ENCODE results near the gene EFNB2.
A peak's percentile ranks its signal among the peaks of the same experiment; 100 is the strongest.

Gene EFNB2

DNA sequence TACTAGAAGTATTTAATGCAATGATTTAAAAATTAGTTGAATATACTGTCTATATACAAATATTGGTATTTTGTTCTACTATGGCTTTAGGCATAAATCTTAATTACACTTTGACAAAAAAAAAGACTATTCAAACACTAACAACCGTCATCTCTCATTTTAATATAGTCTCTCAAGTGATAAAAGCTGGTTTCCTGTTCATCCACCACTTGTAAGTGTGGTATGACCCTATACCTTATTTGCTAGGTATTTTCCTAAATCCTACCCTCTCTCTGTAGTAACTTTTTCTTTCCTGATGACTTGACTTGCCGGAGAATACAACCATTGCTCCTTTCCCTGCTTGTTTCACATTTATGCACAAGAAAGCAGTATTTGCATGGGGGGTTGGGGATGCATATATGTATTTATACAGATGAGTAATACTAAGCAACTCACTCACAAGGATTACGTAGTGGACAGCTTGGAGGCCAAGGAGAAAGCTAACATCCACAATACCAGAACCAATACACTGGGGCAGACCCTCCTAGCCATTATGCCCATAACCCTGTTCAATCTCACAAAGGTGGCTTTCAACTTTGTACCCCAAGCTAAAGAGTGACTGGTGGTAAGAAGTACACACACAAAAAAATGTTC is 12.7 kb upstream of the EFNB2 start:
- no peak for DNase-seq

DNA sequence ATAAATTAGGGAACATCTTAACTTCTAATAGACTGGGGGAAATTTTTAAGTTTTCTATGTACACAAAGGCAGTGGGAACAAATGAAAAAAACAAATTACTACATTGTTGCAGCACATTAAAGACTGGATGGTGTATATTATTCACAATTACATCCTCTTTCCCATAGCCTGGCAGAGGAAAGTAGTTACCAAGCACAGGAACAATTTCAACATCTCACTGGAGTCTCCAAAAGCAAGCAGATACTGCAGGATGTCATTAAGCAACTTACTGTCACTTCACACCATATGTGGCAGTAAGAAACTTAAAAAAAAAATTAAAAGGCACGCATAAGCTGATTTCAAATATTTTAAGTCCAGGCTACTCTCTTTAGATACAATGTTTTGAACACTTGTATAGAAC is 6.4 kb upstream of the EFNB2 start:
- DNase-seq: no peak

DNA sequence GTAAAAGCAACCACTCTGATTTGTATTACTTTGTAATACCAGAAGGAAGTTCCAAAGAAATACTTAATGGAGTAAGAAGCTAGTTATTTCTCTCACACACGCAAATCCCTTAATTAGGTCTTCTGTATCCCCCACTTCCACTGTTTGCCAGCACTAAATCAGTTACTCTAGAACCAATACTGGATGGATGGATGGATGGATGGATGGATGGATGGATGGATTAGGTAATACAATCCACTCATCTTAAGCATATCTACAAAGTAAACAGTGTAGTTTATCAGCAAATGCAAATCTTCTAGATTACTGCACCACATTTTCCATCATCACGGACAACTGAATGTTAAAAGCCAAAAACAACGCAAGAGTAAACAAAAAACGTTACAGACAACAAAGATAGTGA is 5.2 kb upstream of the EFNB2 start:
- DNase-seq: no peak

DNA sequence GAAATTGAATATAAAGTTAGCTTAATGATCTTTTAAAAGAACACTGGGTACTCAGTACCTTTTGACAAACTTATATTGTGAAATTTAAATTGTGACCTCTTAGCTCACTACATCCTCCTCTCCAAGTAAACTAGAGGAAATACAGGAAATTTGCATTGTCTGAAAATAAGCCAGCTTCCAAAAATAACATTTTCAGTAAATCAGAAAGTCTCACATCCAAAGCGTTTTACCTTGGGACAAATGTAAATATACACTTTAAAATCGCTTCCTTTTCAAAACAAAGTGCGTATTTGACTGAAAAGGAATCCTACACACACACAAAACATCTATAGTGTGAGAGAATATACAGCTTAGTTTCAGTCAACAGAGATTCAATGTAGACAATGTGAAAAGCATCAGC is 2.1 kb upstream of the EFNB2 start:
- no peak for DNase-seq

DNA sequence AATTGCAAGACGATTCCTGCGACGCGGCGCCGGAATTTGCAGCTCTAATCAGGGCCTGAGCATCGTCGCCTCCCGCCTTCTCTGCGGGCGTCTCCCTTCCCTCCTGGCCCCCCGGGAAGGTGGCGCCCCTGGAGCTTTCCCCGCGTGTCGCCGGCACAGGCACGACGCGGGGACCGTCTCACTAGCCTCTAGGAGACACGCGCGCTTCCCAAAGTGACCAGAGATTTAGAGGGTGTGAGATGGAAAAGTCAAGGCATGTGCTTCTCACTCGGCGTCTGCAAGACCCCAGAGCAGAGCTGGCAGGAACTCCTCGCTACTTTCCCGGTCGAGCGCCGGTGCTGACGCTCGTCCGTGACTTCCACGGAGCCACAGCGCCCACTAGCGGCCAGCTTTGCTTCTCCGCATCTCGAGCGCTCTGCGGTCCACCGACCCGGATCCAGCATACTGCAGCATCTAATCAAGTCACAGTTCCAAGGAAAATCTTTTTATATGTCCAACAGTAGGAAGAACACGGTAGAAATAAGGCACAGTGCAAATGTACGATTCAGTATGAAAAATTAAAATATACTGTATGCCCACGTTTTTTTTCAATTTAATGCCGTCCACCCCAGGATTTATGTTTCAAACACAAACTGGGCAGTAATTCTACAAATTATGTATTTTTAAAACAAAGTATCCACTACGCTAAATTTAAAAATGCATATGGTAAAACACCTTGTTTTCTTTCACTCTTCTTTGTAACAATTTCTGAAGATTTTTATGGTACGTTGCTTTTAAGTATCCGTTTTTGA is 977 bp upstream of the EFNB2 start:
- peak in 1 of 2 experiments; percentile 5 for DNase-seq

DNA sequence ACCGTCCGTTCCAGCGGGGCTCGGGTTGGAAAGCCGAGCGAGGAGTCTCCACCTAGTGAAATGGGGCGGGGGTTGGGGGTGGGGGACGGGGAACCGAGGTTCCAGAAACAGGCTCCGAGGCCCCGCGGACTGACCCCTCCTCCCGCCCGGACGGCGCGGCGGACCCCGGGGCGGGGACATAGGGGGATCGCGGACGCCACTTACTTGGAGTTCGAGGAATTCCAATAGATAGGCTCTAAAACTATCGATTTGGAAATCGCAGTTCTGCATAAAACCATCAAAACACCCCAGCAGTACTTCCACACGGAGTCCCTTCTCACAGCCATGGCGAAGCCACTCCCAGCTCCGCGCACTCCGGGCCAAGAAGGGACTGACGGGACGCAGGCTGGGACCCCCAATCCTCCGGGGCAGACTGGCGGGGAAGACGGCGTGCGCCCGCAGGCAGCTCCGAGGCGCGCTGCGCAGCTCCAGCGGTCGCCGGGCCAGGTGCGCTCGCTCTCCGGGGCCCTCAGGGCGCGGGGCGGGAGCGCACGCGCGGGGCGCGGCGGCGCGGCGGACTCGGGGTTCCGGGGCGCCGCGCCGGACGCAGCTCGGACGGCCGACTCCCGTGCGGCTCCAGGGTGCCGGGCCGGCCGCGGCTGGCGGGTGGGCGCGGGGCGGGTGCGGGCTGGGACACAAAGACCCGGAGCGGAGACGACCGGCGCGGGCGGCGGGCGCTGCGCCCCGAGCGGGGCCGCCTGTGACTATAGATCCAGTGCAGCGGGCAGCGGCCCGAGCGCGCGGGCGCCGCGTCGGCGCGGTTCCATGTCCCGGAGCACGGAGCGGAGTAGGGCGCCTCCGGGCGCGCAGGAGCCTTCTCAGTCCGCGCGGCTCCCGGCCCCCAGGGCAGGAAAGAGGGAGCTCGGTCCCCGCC is 567 bp downstream of the EFNB2 start:
- DNase-seq: no peak

DNA sequence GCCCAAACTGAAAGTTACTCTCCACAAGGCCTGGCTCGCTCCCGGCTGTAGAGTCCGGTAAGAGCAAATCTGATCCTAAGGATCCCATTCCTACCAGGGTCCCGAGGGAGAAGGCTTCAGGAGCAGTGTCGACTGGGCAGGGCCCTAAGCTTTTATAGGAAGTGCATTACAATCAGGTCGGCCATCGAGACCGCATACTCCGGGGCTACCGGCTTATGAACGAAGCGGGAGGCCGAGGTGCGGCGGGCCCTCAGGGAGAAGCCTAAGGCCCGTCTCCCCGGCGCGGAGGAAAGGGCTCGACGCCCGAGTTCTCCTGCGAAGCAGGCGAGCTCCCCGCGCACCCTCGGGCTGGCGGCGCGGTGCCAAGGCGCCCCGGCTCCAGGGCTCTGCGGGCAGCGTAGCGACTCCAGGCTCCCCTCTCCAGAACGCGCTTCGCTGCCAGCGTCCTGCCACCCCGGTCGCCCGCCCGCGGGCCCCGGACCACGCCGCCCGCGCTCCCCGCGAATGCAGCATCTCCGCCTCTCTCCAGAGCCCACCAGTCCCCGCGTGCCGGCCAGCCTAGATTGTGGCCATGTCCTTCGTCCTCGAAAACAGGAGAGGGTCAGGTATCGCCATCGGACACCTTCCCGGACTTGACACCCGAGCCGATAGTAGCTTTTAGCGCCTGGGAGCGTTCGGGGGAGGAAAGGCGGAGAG is 1.4 kb downstream of the EFNB2 start:
- no peak for DNase-seq

DNA sequence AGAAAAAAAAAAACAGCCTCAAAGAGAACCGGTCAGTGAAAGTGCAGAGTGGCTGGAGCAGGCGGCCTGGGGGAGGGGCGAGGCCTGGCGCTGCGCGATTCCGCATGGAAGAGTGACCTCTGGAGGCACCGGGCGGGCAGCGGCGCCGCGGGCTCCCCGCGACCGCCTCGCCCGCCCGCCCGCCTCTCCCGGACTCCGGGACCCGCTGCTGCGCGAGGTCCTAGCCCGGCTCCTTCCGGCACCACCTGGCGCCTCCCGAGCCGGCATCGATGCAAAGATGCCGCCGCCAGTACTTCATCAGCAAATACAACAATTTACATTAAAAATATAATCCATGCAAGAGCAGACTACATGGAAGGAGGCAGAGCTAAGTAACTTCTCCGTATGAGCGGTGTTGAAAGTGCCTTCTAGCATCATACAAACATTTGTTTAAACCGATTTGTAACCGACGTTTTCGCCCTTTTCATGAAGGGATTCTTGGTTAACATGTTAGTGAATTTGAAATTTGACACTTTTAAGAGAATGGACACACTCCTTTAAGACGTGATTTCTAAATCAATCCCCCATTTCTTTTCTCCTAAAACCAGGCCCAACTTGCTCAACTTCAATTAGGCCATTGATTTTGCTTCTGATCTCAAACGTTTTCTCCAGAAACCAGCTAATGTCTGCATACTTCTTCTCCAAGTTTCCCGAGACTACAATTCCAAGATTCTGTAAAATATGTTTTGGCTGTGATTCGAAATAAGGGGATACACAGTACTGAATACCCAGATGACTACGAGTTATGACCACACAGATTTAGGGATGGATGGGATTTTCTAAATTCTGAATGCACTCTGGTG is 2.1 kb downstream of the EFNB2 start:
- no peak for DNase-seq

DNA sequence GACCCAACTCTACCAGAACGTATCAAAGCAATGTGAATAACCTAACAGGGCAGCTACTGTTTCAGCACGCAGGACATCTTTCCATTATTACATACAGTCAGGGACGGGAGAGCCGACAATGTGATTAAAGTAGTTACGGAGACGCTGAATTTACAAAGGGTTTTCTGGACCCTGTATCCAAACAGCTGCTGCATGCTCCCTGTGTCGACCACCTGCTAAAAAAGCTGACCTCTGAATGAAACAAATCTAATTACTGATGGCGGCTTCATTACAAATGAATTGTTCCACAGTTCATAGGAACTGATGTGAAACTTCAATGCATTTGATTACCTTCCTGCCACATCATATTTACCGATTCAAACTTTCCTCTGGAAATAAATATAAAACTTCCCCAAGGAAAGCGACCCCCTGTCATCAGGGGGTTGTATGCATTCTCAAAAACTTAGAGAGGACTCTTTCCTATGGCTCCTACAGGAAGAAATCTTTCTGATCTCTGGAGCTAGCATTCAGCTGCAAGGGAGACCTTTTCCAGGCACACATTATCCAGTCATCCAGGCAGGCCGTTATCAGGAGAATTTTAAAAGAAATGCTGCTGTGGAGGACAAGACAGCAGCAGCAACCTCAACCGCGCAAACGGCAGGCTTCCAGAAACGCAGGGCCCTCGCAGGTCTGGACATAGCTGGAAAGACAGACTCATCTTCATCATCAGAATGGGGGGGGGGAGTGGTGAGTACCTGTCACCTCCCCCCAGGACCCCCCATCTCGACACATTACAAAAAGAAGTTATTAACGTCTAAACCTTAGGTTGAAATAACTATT is 3.1 kb downstream of the EFNB2 start:
- no peak for DNase-seq

DNA sequence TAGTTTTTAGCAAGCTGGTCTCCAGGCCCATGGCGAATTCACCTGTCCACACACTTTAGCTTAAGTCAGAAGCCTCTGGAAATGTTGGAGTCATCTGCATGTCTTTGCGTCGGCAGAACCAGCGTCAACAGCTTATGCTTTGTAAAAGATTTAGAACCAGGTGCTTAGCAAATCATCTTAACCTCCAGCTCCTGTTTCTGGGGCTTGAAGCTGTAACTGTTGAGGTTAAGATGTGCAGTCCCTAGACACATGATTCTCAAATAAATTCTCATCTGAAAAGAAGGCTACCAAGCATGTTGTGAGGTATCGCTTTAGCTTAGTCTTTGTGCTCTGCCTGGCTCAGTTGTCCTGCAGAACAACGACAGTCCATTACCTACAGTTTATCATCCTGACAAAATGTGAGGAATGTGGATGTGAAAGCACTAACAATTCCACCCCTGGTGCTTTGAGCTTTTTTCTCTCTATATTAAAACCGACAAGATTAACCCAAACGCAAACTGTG is 4.4 kb downstream of the EFNB2 start:
- DNase-seq: no peak

DNA sequence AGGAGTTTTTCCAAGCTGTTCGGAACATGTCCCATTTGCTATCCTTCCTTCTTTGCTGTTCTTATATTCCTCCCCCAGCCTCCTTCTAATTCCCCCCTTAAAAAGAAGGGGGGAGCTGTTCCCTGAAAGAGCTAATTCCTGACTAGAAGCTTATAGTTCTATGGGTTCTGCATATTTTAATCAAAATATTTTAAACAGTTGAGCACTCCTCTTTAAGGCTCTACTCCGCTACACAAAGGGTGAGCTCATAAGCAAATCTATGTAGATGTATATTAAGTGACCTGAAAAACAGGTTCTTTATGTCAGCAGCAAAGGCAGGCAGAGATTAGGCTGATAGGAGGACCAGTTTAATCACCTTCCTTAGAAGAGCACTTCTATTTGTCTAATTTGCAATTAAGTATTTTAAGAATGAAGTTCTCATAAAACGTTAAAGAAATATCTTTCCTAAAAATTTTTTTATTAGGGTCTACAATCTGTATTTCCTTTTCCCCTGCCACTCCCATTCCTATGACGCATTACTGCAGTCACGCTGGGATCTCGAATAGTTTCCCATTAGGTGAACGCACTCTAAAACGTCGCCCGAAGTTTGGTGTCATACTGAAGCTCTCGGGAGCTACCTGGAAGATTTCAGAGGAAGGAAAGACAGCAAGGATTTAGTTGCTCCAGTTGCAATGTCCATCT is 5.2 kb downstream of the EFNB2 start:
- no peak for DNase-seq

DNA sequence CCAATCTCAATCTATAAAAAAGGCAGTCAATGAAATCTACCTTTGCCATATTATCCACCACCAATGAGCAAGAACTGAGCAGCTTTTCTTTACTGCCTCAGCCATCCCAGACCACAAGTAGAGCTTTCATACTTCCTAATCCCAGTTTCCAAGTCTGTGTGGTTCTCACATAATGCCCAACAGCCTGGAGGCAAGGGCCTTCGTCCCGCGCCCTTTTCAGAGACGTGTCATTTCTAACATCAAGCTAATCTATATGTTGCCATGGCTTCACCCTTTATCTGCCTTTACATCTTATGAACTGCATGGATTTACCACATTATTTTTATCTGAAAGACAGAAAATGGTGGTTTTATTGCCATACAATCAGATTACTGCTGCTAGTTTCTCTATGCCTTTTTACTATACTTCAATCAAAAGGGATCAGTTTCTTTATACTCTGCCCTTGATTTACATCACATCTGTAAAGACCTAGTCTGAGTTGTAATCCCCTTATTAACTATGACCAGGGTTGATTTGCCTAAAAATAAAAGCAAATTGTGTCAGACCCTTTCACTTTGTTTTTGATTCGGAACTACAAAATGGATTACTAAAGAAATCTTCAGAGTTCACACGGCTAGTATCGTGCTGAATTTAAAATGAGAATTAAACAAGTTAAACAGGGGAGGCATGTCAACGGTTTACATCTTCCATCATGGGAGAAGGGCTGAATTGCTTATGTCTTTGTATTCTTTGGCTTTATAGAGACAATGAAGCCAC is 5.9 kb downstream of the EFNB2 start:
- no peak for DNase-seq

DNA sequence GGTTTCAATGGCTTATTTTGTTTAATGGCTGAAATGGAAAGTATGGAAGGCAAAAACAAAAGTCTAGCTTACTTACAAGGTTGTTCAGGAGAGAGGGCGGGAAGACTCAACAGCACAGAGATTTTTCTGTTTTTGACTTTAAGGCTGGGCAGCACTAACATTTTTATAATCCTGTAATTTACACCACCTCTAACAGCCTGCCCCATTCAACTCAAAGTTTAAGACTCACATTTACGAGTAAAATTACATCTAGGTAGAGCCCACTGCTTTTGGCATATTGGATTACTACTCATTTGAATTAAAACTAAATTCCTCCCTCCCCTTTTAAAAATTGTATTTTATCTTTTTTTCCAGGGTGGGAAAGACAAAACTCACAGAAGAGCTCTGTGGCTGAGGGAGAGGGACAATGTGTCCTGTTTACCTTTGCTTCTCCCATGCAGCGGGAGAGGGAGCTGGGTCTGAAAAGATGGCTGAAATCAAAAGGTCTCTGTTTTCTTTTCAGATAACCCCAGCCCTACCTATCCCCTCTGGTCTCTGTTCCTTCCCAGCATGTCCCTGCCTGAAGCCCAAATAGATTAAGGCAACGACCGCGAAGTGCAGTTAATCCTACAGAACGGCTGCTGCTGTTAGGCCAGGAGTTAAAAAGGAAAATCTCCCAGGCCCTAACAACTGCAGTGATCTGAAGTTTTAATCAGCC is 6.6 kb downstream of the EFNB2 start:
- no peak for DNase-seq

DNA sequence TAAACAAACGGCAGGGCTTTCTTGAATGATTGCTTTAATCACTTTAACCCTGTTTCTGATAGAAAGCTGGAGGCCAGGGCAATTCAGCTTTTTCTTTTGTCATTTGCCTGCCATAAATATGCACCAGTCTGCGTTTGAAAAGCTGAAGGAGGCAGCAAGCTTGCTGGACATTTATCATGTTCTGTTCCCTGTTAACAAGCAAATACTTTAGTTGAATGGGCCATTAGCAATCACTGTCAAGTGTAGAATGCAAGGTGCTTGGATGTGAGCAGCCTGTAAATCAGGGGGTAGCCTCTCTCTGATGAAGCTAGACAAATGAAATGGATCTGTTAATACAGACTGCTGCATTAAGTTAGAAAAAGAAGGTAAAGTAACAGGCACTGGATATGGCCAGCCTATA is 7.6 kb downstream of the EFNB2 start:
- DNase-seq: no peak

DNA sequence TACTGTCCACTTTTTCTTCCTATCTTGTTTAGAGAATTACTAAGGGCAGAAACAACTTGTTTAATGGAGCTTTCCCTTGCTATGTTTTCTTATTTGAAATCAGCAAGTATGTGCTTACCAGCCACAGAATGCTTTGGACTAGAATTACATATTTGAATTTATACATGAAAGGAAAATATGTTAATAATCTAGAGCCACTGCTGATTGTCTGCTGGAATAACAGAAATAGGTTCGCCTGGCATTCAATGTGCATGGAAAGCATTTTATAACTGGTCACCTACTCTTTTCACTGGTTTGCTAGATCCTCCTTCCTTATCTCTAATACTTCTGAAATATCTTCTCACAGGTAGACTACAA is 8.0 kb downstream of the EFNB2 start:
- no peak for DNase-seq

DNA sequence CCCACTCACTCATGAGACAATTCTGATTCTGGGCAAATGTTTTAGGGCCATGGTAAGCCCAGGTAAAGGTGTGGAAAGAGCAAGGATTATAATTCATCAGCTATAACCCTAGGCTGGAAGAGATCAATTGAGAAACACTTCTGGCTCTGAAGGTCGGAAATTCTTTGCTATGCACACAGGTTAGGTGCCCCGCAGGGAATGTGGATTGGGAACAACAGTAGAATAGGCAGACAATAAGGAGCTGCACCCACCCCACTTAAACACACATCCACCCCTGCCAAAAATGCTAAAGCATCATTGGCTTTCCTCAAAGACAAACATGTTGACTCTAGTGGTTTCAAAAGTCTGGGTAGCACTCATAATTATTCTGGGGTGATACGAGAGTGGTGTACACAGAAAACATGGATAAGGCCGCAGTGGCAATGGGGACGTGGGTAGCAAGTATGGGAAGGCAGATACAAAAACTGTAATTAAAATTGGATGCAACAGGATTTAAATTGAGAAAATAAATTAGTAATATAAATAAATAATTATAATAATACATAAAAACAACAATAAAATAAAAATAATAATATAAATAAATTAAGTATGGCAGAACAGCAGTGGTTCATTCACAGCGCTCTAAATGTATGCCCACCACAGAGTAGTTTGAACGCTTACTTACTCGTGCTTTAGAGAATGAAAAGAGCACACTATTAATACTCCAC is 8.6 kb downstream of the EFNB2 start:
- DNase-seq: no peak

DNA sequence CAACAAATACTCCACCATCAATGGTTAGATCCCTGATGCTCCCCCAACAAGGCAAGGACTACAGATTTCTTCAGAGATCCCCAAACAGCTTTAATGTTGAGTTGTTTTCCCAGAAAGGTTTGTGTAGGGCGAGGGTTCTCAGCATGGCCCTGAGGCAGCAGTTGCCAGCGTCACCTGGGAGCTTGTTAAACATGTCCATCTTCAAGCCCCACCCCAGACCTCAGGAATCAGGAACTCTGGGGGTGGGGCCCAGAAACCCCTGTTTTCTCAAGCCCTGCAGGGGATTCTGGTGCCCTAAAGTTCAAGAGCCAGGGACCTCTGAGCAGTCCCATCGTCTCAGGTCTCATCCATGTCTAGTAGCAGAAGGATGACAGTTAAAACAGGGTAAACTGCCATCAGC is 9.6 kb downstream of the EFNB2 start:
- no peak for DNase-seq

DNA sequence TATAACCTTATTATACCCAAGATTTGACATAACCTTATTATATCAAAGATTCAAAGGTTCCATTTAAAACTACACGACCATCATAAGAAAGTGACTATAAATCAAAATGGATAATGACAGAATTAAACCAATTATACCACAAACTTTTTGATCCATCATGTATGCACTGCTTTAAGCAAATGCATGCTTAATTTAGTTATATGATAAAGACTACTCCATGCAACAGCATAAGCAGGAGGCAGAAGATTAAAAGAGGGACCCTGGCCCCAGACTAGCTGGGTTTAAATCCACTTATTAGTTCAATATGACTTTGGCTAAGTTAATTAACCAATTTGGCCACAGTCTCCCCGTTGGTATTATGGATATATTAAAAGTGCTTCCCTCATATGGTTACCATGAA is 11.4 kb downstream of the EFNB2 start:
- no peak for DNase-seq
